Measurements from ENCODE around the gene CACNG5.
A peak's percentile ranks its signal among the peaks of the same experiment; 100 is the strongest.

The CACNG5 gene

DNA sequence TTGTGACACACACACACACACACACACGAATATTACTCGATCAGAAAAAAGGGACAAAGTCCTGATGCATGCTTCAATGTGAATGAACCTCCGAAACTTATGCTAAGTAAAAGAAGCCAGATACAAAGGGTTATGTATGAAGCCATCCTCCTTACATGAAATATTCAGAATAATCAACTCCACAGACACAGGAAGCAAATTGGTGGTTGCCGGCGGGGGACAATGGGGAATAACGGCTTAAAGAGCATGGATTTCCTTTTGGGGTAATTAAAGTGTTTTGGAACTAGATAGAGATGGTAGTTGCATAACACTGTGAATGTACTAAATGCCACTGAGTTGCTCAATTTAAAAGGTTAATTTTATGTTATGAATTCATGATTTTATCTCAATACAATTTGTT is 8.1 kb upstream of the CACNG5 start:
- no peak for DNase-seq

DNA sequence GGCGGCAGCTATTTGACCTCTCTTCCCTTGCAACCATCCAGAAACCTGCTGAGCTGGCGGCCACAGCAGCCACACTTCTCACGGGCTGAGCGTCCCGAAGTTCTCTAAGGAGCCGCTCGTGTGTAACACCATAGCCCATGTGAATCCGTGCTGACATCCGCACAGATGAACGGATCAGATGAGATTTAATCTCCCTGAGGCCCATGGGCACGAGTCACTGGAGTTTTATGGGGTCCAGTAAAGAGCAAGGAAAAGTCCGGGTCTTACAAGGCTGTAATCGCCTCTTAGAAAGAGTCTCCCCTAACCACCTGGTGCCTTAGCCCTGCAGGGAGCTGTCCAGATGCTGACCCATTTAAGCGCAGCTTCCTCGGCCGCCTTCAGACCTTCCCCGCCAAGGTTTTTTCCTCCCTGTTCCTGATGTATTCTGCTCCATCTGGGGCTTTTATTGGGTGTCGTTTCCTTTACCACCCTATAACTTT is 5.5 kb upstream of the CACNG5 start:
- peak; percentile 8 for DNase-seq

DNA sequence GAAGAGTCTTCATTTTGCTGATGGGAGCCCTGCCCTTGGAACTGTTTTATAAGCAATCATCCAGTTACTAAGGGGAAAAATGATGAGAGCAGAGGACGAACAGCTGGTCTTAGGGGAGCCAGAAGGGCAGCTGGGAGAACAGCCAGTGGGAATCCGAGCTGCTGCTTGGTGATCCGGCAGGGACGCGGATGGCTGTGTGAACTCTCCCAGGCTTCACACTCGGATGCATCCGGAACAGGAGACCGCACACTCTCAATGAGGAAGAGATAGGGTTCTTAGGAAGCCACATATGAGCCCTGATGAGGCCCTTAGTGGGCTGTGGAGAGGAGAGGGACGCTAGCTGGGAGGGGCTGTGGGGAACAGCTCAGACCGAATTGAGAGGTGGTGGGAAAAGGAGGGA is 5.0 kb upstream of the CACNG5 start:
- no peak for DNase-seq

DNA sequence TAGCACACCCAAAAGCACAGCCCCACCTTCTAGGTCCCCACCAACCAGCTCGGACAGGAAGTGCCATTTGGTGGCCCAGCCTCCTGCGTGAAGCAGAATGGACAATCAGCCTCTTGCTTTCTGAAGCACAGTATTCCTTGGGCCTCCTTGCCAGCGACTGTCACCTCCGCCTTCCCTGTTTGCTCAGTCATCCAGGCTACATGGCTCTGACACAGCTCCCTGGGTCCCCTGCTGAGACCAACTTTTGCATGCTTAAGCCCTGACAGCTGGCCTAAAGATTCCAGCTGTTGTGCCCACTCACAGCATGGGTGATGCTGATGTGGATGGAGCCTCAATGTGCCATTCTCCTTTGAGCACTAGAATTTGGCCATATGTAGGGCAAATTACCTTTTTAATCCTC is 4.5 kb upstream of the CACNG5 start:
- no peak for DNase-seq

DNA sequence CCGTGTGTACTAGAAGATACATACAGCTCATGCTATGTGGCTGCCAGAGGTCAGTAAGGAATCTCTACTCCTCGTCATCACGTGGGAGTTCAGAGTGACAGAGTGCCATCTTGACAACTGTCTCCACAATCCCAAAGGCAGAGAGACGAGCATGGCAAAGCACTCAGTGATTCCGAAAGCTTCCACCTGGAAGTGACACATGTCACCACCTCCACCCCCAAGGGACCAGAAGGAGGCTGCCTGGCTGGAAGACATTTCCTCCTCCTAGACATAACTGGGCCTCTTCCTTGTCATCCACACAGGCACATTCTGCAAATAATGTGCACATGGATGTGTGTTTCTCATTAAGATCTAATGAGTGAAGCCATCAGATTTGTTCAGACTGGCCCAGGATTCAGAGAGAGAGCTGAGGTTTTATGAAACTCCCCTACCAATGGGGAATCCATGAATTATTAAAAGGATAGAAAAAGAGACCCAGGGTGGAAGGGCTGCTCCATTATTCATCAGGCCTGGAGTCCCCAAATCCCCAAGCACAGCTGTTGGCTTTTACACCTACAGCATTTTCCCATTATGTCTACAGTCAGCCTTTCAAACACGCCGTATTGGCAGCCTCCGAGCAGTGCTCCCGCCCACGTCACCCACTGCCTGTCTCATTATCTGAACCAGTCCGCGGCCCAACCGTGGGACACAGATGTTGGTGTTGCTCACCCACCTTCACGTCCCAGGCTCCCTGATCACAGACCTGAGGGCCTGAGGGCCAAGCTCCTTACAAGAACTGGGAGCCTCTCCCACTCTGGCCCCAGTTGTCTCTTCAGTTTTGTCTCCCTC is 3.3 kb upstream of the CACNG5 start:
- DNase-seq, result no peak

DNA sequence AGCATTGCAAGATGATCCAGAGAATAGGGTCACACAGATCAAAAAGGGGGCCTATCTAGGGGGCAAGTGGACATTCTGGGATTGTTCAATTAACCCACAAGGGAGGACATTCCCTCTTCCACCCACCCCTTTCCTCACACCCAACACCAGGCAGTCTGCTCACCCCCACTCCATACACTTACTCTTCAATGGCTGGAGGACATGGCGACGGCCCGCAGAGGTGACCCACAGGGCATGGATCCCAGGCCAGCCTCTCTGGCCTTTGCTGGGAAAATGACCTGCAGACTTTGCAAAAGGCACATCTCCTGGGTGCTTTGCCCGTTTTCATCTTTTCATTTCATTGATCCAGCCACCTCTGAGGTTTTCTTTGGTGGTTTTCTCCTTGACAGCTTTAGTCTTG is 1.7 kb upstream of the CACNG5 start:
- DNase-seq, result no peak

DNA sequence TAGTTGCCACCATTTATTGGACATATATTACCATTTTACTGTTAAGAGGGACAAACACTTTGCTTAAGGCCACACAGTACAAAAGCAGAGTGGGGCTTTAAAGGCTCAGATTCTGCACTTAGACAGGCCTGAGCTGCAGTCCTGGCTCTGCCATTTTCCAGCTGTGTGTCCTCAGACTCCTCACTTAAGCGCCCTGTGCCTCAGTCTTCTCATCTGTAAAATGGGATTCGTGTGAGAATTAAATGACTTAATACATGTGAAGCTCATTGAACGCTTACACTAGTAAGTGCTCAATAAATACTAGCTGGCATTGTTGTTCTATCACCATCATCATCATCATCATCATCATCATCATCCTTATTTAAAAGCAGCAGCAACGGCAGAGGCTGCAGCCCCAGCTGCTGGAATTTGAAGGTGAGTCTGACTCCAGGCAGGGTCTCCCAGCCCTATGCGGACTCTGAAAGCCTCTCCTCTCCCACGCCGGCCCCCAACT is 445 bp upstream of the CACNG5 start:
- DNase-seq, result no peak

DNA sequence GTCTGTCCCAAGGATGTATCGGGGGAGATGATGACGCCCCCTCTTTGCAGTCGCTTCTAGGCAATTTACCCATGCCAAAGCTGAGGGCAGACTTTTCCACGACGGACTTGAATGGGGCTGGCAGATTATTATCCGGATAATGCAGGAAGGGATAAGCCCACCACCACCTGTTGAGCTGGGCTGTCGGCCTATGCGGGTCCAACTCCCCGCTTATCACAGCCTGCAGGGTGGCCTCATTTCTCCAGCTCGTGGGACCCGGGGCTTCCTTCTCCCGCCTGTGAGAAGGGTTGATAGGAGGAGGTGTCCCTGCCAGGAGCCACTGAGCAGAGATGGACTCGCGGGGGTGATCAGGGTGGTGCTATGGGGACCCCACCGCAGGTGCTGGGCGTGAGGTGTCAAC is 559 bp downstream of the CACNG5 start:
- no peak for DNase-seq

DNA sequence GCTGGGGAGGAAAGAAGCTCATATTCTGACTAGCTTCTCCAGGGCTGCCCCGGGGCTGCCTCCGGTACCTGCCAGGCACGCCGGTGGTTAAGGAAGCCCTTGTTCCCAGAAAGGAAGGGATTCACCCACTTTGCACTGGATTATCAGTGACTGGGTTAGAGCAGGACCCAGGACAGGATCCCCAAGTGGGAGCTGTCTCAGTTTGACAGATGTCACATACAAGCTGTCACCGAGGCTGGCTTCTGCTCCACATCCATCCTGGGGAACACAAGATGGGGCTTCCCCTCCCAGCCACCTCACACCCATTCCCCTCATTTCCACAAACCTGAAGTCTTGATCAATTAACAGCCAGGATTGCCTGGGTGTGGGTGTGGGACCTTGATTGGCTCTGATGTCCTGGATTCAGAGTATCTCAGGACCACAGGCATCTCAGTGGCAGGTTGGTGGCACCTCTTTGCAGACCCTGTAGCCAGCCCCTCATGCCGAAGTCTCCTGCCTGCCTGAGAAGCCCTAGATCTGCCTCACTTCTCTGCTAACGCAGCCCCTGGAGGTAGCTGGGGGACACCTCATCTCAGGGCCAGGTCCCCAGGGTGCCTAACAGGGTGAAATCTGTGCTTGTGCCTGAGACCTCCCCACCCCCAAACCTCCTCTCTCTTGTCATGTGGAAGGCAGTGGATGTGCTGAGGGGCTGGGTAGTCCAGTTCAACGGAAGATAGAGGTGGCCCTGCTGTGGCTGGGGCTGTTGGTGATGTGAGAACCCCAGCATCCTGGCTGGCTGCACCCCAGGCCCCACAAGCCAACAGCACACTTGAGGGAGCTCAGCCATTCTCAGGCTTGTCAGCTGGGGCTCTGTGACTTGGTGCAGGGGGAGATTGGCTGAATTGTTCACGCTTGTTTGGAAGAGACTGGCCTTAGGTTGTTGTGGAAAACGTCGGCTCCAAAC is 1.4 kb downstream of the CACNG5 start:
- DNase-seq, result no peak

DNA sequence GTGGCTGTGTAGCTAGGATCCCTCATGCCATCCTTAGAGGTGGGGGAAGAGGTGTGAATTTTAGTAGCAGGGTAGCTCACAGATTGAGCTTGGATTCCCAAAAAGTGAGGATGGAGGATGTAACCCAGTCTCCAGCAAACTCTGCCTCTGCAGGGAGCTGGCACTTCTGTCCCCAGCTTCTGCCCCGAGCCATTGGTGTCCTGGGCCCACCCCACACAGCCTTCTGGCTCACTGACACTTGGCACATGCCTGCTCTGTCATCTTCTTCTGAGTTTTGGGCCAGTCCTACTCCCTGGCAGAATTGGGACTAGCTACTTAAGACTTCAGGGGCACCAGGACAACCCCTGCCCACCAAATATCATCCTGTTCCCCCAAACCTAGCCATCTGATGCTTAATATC is 2.3 kb downstream of the CACNG5 start:
- DNase-seq, result no peak

DNA sequence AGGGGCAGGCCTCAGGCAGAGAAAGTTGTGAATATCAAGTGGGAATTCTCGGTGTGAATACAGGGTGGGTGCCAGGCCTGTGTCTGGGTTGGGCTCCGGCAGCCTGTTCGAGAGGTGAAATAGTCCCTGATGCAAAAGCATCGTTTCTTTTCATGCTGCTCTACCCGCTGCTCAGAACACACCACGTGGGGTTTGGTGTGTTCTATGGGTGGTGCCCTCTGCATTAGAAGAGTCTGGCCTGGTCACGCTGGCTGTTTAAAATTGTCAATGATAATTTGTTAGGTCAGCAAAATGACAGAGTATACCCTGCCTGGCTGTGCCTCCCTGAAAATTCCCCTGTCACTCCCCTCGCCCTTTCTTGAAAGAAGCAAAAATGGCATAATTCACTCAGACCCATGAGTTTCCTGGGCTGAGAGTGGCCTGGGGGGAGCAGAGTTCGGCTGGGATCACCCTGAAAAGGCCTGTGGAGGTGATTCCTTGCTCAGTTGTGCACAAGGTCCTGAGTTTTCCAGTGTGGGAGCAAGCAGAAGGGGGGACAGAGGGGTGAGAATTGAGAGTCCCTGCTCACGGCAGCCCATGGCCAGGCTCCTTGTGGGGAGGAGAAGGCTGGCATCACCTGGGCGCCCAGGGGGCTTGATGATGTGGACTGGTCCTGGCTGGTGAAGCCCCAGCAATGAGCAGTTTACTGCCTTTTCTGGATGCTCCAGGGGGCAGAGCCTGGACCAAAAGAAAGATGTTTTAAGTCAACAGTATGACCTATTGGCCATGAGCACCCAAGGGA is 3.2 kb downstream of the CACNG5 start:
- DNase-seq, result no peak

DNA sequence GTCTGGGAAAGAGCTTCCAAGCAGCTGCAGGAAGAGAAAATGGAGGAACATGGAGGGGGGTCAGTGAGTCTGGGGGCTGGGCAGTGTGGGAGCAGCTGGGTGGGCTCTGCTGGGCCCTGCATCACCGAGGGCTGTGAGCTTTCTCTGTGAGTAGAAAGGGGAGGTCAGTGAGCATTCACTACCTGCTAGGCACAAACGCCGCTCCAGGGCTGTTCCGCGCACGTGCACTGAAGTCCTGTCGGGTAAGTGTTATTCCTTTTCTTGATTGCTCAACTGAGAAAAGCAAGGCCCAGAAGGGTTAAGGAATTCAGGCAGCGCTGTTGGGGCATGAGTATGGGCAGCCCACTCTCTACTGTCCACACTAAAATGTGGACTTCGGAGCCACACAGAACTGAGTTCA is 4.7 kb downstream of the CACNG5 start:
- DNase-seq, result no peak

DNA sequence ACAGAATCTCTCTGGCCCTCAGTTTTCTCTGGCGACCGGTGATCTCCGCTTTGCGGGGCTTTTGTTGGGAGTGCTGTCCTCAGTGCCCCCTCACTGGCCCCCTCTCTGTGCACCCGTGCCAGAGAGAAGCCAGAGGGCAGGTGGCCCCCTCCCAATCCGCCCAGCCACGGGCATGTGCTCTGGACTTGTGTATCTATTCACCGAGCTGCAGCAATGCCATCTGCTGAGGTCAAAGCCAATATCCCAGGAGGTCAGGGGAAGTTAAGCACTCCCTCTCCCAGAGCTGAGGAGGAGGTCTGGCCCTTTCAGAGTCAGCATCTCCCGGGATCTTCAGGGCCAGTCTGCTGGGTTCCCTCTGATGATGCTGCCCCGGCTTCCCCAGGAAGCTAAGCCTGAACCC is 5.1 kb downstream of the CACNG5 start:
- no peak for DNase-seq

DNA sequence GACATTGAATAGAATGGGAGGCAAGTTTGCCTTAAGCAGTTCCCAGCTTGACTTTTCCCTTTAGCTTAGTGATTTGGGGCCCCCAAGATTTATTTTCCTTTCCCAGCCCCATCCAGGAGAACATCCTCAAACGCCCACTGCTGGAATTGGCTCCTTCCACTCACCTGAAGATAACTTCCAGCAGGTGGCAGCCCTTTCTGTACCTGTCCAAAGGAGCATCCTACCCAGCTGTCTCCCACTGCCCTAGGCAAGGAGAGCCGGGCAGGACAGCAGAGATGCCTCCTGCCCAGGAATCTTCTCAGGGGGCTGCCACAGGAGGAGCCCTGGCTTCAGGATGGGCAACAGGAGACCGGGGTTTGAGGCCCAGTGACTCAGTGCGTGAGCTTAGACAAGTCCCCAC is 6.4 kb downstream of the CACNG5 start:
- DNase-seq, result no peak

DNA sequence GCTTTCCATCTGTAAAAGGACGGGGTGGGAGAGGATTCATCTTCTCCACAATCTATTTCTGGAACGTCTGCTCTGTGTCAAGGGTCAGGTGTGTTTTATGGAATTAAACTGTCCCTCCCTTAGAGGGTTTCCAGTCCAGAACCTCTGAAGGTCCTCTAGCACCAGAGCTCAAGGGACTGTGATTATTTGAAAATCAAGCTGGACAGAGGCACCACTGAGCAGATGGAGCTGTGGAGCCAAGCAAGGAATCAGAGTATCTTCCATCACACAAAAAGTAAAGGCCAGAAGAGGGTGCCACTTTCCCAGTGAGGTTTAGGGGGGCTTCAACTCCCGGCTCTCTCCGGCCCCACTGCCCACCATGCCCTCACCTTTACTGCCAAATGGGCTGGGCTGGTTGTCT is 6.8 kb downstream of the CACNG5 start:
- DNase-seq, result no peak

DNA sequence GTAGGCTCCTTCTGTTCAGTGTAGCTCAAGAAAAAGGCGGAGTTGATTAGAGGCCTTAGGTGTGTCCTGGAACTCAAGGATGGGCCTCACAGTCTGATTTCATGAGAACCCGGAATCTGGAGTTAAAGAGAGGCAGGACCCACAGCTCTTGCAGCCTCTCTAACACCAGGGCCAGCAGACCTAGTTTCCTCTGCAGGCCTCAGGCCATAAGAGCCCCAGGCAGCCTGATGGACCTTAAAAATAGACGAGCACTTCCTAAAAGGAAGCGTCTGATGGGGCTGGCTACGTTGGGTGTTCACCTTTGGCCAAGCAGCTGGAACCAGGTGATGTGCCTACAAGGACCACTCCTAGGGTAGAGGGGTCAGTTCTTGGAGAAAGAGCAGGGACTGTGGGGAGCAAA is 7.6 kb downstream of the CACNG5 start:
- no peak for DNase-seq

DNA sequence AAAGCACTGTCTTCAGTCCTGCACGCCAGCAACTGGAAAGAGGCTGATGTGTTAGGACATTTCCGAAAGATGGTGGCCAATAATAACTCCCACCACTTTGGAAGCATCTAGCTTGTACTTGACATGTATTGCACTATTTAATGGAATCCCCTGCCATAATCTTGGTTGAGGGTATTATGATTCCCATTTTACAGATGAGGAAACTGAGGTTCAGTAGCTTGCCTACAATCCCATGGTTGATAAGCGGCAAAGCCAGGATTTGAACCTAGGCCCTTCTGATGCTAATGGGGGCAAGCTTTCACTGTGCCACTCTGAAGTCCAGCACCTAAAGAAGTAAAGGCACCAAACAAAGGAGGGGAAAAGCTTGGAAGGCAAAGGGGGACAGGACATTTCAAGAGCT is 8.0 kb downstream of the CACNG5 start:
- no peak for DNase-seq

DNA sequence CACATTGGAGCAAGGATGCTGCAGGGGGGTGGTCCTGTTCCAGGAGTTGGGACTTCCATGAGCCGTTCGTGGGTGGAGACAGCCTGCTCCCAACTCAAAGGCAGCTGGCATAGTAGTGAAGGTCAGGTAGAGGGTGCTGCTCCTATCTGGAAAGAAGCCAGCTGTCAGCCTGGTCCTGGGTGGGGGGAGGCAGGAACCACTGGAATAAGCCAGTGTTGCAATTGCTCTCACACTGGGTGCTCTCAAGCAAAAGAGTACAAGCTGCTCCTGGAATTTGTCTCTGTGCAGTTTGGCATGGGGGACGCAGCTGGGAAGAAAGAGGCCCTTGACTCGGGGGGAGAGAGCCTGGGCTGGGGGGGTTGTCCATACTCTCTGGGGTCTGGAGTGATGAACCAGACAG is 8.7 kb downstream of the CACNG5 start:
- no peak for DNase-seq

DNA sequence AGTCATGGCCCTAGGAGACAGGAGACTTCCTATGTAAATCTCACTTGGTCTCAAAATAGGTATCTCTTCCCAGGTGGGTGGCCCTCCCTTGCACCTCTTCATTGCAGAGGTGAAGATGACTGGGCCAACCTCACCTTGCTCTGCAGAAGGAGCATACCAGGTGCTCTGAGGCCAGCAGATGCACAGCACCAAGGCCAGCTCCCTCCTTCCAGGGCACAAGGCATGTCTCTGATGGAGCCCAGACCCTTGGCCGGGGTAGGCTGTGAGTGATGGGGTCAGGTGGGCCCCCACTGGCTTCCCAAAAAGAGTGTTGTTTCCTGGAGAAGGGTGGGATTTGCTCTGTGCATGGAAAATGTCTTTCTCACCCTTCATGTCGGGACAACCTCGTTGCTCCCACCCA is 12.8 kb downstream of the CACNG5 start:
- no peak for DNase-seq

DNA sequence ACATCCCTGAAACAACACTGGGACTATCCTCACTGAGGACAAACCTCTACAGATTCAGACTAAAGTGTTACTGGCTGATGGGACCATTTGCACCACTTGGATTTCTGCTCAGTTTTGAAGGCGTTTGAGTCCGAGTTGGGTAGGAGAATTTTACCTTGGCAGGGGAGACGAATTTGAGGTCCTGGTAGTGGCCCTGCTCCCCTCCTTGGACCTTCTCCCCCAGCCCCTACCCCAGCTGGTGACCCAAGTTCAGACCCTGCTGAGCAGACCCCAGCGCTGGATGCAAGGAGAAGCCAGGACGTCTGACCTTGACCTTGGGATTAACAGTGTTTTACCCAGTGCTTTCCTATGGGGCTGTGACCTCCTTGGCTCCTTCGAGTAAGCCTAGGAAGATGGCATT is 13.6 kb downstream of the CACNG5 start:
- DNase-seq, result no peak

DNA sequence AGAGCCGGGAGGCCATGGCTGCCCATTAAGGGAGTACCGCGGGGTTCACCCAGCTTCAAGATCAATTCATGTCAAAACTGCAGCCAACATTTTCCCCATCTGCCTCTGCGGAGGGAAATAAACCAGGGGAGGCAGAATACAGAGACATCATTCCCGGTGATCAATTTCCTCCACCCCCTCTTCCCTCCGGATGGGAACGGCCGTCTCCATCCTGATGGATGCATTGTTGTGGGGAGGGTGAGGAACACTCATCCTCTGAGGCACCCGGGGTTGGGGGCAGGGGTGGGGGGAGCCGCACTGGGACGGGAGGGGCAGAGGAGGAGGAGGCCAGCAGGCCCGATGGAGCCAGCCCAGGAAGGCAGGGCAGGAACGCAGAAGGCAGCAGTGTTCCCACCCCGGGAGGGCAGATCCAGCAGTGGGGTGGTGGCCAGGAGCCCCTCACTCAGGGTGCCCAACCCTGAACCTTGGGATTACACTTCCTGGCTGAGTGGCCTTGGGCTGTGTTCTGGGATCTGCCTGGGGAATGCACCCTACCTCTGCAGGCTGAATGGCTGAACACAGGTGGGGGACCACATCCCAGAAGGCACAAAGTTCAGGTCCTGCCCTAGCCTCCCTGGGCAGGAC is 14.2 kb downstream of the CACNG5 start:
- DNase-seq, result no peak

DNA sequence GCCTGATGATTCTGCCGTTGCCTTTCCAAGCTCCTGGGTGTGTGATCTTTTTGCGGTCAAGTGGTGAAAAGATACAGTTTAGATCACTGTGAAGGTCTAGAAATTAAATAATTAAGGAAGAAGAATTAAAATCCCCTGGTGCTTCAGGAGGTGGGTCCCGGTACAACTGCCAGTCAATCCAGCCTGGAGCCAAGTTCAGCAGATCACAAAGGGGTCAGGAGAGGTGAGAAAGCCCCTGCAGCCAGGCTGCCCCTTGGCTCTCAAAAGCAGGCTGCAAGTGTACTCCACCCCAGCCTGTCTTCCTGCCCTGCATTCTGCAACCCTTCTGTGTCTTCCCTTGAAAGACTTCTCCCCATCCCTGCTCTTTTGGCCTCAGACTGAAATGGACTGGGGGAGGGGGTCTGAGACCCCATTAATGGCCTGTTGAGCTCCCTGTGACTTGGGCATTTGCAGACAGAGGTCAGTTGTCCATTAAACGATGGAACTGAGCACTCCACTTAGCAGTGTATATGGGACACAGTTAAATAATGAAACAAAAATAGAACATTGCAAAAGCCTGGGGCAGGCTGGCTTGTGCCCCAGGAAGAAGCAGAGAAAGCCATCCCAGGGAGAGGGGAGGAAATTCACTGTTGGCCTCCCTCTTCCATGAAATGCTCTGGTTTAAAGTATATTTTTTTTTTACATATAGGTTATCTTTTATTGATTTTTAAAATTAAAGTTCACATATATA is 15.1 kb downstream of the CACNG5 start:
- no peak for DNase-seq
